Ovary (tissue), 3 donors: ENCODE results near the gene PPARA.

Experiments
- EP300 ChIP-seq: sonication (generic); formaldehyde crosslinking; IDR thresholded peaks from one replicate; pipeline ENCODE4 v1.6.1; 2017; ENCODE audit warnings: antibody characterized with exemption
- POLR2A ChIP-seq: fragments of 450-650 bp; IDR thresholded peaks from one replicate; pipeline ENCODE4 v1.6.1; 2017; ENCODE audit warnings: antibody characterized with exemption, mild to moderate bottlenecking, moderate library complexity
- TF ChIP-seq, protein P1 (sequence below), 3 donors: fragments of 450-650 bp in 2 of 3; fragments of 200-600 bp in 1 of 3; IDR thresholded peaks; one replicate each; pipeline versions ENCODE4 v1.5.1 to v1.8.0; 2016 to 2022; ENCODE audit warnings: antibody characterized with exemption in 3 of 3, mild to moderate bottlenecking in 1 of 3
- donor health status: DM: no; HTN: no; CAD: no.

DNA sequence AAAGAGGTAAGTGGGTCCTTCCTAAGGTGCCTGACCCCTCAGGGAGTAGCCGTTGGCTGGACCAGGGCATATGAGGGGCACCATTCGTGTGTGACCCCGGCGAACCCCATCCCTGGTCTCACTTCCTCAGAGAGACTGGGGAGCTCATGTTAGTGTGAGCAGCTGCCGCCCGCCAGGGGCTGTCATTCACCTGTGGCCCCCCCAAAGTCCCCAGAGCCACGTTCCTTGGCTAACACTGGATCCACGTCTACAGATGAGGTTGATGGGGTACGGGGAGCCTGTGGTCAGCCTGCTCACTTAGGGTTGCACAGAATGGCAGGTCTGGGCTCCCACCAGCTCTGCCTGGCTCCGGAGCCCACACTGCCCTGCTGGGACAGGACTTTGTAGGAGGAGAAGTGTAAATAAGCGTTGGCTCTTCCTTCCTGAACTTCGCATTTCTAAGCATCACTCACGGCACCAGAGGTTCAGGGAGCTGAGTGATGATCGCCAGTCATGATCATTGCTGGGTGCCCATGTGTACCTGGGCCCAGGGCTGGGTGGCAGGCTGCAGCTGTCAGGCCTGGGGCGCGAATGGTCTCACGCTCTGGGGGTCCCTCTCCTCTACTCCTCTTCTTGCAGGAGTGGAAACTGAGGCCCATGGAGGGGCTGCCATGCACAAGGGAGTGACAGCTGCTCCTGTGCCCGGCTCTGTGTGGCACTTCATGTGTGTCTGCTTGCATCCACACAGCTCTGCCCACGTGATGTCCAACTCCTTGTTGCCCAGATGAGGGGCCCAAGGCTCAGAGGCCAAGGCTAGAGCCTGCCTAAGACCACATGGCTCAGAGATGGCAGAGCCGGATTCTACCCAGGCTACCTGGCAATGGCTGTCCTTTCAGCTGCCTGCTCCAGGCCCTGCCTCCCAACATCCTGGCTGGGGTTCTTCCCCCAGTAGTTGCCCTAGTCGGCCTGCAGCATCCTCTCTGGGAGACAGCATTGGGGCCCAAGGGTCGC is 128.6 kb downstream of the PPARA start:
- no peak for TF ChIP-seq POLR2A
- TF ChIP-seq, protein P1, sequence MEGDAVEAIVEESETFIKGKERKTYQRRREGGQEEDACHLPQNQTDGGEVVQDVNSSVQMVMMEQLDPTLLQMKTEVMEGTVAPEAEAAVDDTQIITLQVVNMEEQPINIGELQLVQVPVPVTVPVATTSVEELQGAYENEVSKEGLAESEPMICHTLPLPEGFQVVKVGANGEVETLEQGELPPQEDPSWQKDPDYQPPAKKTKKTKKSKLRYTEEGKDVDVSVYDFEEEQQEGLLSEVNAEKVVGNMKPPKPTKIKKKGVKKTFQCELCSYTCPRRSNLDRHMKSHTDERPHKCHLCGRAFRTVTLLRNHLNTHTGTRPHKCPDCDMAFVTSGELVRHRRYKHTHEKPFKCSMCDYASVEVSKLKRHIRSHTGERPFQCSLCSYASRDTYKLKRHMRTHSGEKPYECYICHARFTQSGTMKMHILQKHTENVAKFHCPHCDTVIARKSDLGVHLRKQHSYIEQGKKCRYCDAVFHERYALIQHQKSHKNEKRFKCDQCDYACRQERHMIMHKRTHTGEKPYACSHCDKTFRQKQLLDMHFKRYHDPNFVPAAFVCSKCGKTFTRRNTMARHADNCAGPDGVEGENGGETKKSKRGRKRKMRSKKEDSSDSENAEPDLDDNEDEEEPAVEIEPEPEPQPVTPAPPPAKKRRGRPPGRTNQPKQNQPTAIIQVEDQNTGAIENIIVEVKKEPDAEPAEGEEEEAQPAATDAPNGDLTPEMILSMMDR (IDR thresholded peaks at IDR 0.05) = no peak
- TF ChIP-seq EP300 = no peak
